ENCODE data around the gene OSM.

DNA sequence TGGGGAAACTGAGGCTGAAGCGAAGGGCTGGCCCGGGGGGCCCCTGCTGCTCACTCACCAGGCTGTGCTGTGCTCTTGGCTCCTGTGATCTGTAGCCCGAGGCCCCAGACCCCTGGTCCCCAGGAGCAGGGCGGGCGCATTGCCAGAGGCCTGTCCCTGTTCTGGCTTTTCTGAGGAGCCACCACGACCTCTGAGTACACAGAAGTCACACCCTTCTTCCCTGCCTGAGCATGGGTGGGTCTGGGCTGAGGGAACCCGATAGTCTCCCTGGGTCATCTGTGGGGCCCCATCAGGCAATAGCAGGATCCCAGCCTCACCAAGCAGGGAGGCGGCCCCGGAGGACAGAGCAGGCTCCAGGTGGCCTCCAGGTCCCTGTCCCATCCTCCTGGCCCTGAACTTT is 17.5 kb upstream of the OSM start:
- TF ChIP-seq EZH2 (IDR thresholded peaks at IDR 0.05; ENCODE audit: low read length, unreplicated experiment) = no peak
- TF ChIP-seq, protein P1, sequence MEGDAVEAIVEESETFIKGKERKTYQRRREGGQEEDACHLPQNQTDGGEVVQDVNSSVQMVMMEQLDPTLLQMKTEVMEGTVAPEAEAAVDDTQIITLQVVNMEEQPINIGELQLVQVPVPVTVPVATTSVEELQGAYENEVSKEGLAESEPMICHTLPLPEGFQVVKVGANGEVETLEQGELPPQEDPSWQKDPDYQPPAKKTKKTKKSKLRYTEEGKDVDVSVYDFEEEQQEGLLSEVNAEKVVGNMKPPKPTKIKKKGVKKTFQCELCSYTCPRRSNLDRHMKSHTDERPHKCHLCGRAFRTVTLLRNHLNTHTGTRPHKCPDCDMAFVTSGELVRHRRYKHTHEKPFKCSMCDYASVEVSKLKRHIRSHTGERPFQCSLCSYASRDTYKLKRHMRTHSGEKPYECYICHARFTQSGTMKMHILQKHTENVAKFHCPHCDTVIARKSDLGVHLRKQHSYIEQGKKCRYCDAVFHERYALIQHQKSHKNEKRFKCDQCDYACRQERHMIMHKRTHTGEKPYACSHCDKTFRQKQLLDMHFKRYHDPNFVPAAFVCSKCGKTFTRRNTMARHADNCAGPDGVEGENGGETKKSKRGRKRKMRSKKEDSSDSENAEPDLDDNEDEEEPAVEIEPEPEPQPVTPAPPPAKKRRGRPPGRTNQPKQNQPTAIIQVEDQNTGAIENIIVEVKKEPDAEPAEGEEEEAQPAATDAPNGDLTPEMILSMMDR (conservative IDR thresholded peaks at IDR 0.05; ENCODE audit: low read depth, low read length) = no peak
